ENCODE measurements around the gene CRY2. TPM values are rescaled to one million over a fixed set of nuclear protein-coding genes. Genes with fewer than 3 reads are reported as not detected.
"Not testable (repeated sequence)": the region's sequence is repeated elsewhere in the genome, so short reads cannot be mapped to it uniquely, and the experiment has no call there.

The CRY2 gene
- total RNA-seq, 1 donor from 2014 or later, result 9.2 TPM

- no peak for TF ChIP-seq CTCF (conservative IDR thresholded peaks at IDR 0.05; ENCODE audit: low read depth, low read length)
- H3K4me3 ChIP-seq (ENCODE audit: low read depth, low read length), result no peak overlapping the region
- DNase-seq (ENCODE audit: low read depth), result no peak
These were observed 20.2 kb upstream of the CRY2 start for GRCh38 chr11:45827123-45827522.

GRCh38 chr11:45828996-45829395, 18.3 kb upstream of the CRY2 start:
- no peak for TF ChIP-seq CTCF (conservative IDR thresholded peaks at IDR 0.05; ENCODE audit: low read depth, low read length)
- H3K4me3 ChIP-seq (ENCODE audit: low read depth, low read length), result no peak overlapping the region

GRCh38 chr11:45830596-45830995, 16.7 kb upstream of the CRY2 start:
- DNase-seq (ENCODE audit: low read depth), result no peak
- TF ChIP-seq CTCF (conservative IDR thresholded peaks at IDR 0.05; ENCODE audit: low read depth, low read length), result no peak
- no peak overlapping the region for H3K4me3 ChIP-seq (ENCODE audit: low read depth, low read length)

More at GRCh38 chr11:45828996-45829395, 18.3 kb upstream of the CRY2 start:
- DNase-seq (ENCODE audit: low read depth), result no peak

- no peak overlapping the region for H3K4me3 ChIP-seq (ENCODE audit: low read depth, low read length)
- TF ChIP-seq CTCF (conservative IDR thresholded peaks at IDR 0.05; ENCODE audit: low read depth, low read length), result no peak
- no peak for DNase-seq (ENCODE audit: low read depth)
These were observed 14.3 kb upstream of the CRY2 start for GRCh38 chr11:45832811-45833441.

- TF ChIP-seq CTCF (conservative IDR thresholded peaks at IDR 0.05; ENCODE audit: low read depth, low read length), result no peak
- DNase-seq (ENCODE audit: low read depth), result no peak
- H3K4me3 ChIP-seq (ENCODE audit: low read depth, low read length), result no peak overlapping the region
These were observed 13.5 kb upstream of the CRY2 start for GRCh38 chr11:45833761-45834160.

- no peak overlapping the region for H3K4me3 ChIP-seq (ENCODE audit: low read depth, low read length)
- TF ChIP-seq CTCF (conservative IDR thresholded peaks at IDR 0.05; ENCODE audit: low read depth, low read length), result no peak
- DNase-seq (ENCODE audit: low read depth), result no peak
These were observed 12.9 kb upstream of the CRY2 start for GRCh38 chr11:45834298-45834756.

GRCh38 chr11:45839204-45839603, 8.1 kb upstream of the CRY2 start:
- no peak for TF ChIP-seq CTCF (conservative IDR thresholded peaks at IDR 0.05; ENCODE audit: low read depth, low read length)
- DNase-seq (ENCODE audit: low read depth), result no peak
- no peak overlapping the region for H3K4me3 ChIP-seq (ENCODE audit: low read depth, low read length)

- H3K4me3 ChIP-seq (ENCODE audit: low read depth, low read length), result not testable (repeated sequence)
These were observed 7.0 kb upstream of the CRY2 start for GRCh38 chr11:45840251-45840650.

More at GRCh38 chr11:45840251-45840650, 7.0 kb upstream of the CRY2 start:
- DNase-seq (ENCODE audit: low read depth), result not testable (repeated sequence)
